ENCODE results near the gene FBXW7. TPM values are rescaled to one million over a fixed set of nuclear protein-coding genes. Genes with fewer than 3 reads are reported as not detected.

The FBXW7 gene
- total RNA-seq, 1 donor, result 366 TPM

GRCh38 chr4:152327606-152328453, 208.1 kb downstream of the FBXW7 start:
- Histone ChIP-seq H3K4me1 (ENCODE audit: insufficient read depth, low read length) (no peaks in the 10 kb centered on the region), H3K9me3 (ENCODE audit: low read depth, low read length) (no peaks in the 10 kb centered on the region), H3K27me3 (ENCODE audit: insufficient read depth, low read length) (no peaks in the 10 kb centered on the region), H3K4me3 (ENCODE audit: low read length) (no peak overlapping the region)

- Histone ChIP-seq H3K4me3 (ENCODE audit: low read length) (no peak overlapping the region), H3K4me1 (ENCODE audit: insufficient read depth, low read length) (no peaks in the 10 kb centered on the region), H3K27me3 (ENCODE audit: insufficient read depth, low read length) (no peaks in the 10 kb centered on the region), H3K9me3 (ENCODE audit: low read depth, low read length) (no peaks in the 10 kb centered on the region)
Measured at GRCh38 chr4:152325831-152326230, 210.1 kb downstream of the FBXW7 start.

- Histone ChIP-seq H3K4me1 (ENCODE audit: insufficient read depth, low read length) (no peaks in the 10 kb centered on the region), H3K4me3 (ENCODE audit: low read length) (no peak overlapping the region), H3K9me3 (ENCODE audit: low read depth, low read length) (no peaks in the 10 kb centered on the region), H3K27me3 (ENCODE audit: insufficient read depth, low read length) (no peaks in the 10 kb centered on the region)
Measured at GRCh38 chr4:152323221-152323620, 212.7 kb downstream of the FBXW7 start.

DNA sequence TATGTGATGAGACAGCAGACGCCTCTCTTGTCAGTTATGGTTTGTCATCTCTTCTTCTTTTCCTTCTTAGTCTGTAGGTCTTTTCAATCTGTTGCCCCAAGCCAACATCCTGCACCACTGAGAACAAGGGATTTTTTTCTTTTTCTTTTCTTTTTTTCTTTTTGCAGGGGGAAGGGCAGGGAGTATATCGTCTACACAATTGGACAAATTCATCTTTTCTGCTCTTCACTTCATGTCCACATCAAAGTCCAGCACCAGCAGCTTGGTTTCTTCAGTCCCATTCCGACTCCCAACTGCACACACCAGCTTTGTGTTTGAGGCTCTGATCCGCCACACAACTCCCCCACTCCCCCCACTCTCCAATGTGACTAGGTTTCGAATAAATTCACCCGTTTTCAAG, 213.2 kb downstream of the FBXW7 start:
- Histone ChIP-seq H3K4me1 (ENCODE audit: insufficient read depth, low read length) (no peaks in the 10 kb centered on the region), H3K27me3 (ENCODE audit: insufficient read depth, low read length) (no peaks in the 10 kb centered on the region), H3K9me3 (ENCODE audit: low read depth, low read length) (no peaks in the 10 kb centered on the region)

GRCh38 chr4:152321923-152322322, 214.0 kb downstream of the FBXW7 start:
- H3K4me1 ChIP-seq (ENCODE audit: insufficient read depth, low read length), result no peaks in the 10 kb centered on the region
- H3K27me3 ChIP-seq (ENCODE audit: insufficient read depth, low read length), result no peaks in the 10 kb centered on the region
- H3K4me3 ChIP-seq (ENCODE audit: low read length), result no peak overlapping the region
- no peaks in the 10 kb centered on the region for H3K9me3 ChIP-seq (ENCODE audit: low read depth, low read length)

More for the DNA sequence above, 213.2 kb downstream of the FBXW7 start:
- H3K4me3 ChIP-seq (ENCODE audit: low read length), result no peak overlapping the region

DNA sequence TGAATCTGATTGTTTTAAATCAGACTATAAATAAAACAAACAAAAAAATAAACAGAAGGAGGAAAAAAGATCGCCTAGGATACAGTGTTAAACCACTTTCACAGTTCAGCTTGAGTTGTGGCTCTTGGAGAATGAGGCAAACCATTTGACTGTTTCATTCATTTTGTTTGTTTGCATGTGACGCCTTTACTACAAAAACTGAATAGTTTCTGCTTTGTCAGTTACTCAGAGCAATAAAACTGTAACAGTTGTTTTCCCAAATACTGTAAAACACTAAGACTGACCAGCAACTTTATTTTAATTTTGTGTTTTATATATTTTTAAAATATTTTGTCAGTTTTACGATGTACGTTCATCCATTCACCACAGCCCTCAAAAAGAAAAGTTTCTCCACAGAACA, 214.5 kb downstream of the FBXW7 start:
- Histone ChIP-seq H3K9me3 (ENCODE audit: low read depth, low read length) (no peaks in the 10 kb centered on the region), H3K4me3 (ENCODE audit: low read length) (no peak overlapping the region), H3K4me1 (ENCODE audit: insufficient read depth, low read length) (no peaks in the 10 kb centered on the region), H3K27me3 (ENCODE audit: insufficient read depth, low read length) (no peaks in the 10 kb centered on the region)

- H3K9me3 ChIP-seq (ENCODE audit: low read depth, low read length), result no peaks in the 10 kb centered on the region
- H3K4me3 ChIP-seq (ENCODE audit: low read length), result no peak overlapping the region
- H3K27me3 ChIP-seq (ENCODE audit: insufficient read depth, low read length), result no peaks in the 10 kb centered on the region
- no peaks in the 10 kb centered on the region for H3K4me1 ChIP-seq (ENCODE audit: insufficient read depth, low read length)
Measured at GRCh38 chr4:152316969-152317368, 218.9 kb downstream of the FBXW7 start.

DNA sequence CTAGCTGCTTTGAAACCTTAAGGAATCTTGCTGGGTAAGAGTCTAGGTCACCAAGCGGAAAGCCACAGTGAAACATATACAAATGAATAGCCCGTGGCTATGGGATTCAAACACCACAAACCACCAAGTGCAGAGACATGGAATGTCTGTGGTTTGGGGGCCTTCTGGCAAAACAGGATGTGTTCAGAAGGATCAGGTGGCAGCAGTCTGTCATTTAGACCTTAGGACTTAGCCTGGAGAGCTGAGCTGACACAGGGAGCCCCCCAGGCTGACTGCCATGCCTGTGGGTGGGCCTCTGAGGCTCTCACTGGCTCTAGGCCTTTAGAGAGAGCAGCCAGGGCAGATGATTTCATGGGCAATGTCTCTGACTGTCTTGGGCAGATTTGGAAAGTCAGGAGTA, 225.6 kb downstream of the FBXW7 start:
- H3K4me1 ChIP-seq (ENCODE audit: insufficient read depth, low read length), result no peaks in the 10 kb centered on the region
- H3K27me3 ChIP-seq (ENCODE audit: insufficient read depth, low read length), result no peaks in the 10 kb centered on the region
- no peaks in the 10 kb centered on the region for H3K9me3 ChIP-seq (ENCODE audit: low read depth, low read length)
- no peak overlapping the region for H3K4me3 ChIP-seq (ENCODE audit: low read length)

DNA sequence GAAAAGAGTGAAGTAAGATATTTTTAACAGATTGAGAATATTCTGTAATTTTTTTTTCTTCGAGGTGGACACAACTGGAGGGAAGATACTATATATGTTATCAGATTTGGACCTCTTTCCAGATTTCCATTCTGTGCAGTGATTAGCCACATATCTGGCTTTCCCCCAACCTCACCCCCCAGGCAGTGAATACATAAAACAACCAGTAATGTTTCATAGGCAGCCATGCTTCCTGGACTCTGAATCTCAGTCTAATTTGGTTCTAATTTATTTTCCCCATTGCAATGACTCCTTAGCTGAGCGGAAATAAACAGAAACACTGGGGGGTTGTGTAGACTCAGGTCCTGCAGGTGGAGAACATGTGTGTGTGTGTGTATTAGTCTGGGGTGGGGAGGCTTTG, 226.5 kb downstream of the FBXW7 start:
- H3K4me1 ChIP-seq (ENCODE audit: insufficient read depth, low read length), result no peaks in the 10 kb centered on the region
- no peak overlapping the region for H3K4me3 ChIP-seq (ENCODE audit: low read length)
- H3K27me3 ChIP-seq (ENCODE audit: insufficient read depth, low read length), result no peaks in the 10 kb centered on the region
- no peaks in the 10 kb centered on the region for H3K9me3 ChIP-seq (ENCODE audit: low read depth, low read length)

DNA sequence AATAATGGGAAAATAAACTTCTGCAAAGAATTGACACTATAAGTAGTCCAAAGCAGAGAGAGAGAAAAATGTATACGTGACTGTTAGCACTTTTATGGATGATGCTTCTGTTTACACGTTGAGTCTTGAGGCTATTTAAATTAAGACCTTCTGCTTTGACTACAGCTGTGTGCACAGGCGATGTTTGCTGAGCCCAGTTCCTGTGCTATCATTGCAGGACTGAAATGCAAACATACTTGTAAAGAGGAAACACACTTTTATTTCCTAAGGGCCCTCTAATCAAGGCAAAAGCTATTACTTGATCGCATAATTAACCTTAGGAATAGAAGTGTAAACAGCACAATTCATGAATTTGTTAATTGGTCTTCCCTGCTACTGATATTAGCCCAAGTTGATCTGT, 226.9 kb downstream of the FBXW7 start:
- Histone ChIP-seq H3K27me3 (ENCODE audit: insufficient read depth, low read length) (no peaks in the 10 kb centered on the region), H3K9me3 (ENCODE audit: low read depth, low read length) (no peaks in the 10 kb centered on the region), H3K4me3 (ENCODE audit: low read length) (no peak overlapping the region), H3K4me1 (ENCODE audit: insufficient read depth, low read length) (no peaks in the 10 kb centered on the region)

- H3K27me3 ChIP-seq (ENCODE audit: insufficient read depth, low read length), result no peaks in the 10 kb centered on the region
- no peaks in the 10 kb centered on the region for H3K4me1 ChIP-seq (ENCODE audit: insufficient read depth, low read length)
- H3K4me3 ChIP-seq (ENCODE audit: low read length), result no peak overlapping the region
- no peaks in the 10 kb centered on the region for H3K9me3 ChIP-seq (ENCODE audit: low read depth, low read length)
Measured at GRCh38 chr4:152307669-152308068, 228.2 kb downstream of the FBXW7 start.

GRCh38 chr4:152306541-152306940, 229.4 kb downstream of the FBXW7 start:
- Histone ChIP-seq H3K9me3 (ENCODE audit: low read depth, low read length) (no peaks in the 10 kb centered on the region), H3K27me3 (ENCODE audit: insufficient read depth, low read length) (no peaks in the 10 kb centered on the region), H3K4me1 (ENCODE audit: insufficient read depth, low read length) (no peaks in the 10 kb centered on the region), H3K4me3 (ENCODE audit: low read length) (no peak overlapping the region)

- no peaks in the 10 kb centered on the region for H3K9me3 ChIP-seq (ENCODE audit: low read depth, low read length)
- H3K4me3 ChIP-seq (ENCODE audit: low read length), result no peak overlapping the region
- no peaks in the 10 kb centered on the region for H3K4me1 ChIP-seq (ENCODE audit: insufficient read depth, low read length)
- H3K27me3 ChIP-seq (ENCODE audit: insufficient read depth, low read length), result no peaks in the 10 kb centered on the region
Measured at GRCh38 chr4:152304220-152304619, 231.7 kb downstream of the FBXW7 start.

- Histone ChIP-seq H3K9me3 (ENCODE audit: low read depth, low read length) (no peaks in the 10 kb centered on the region), H3K4me1 (ENCODE audit: insufficient read depth, low read length) (no peaks in the 10 kb centered on the region), H3K4me3 (ENCODE audit: low read length) (no peak overlapping the region), H3K27me3 (ENCODE audit: insufficient read depth, low read length) (no peaks in the 10 kb centered on the region)
Measured at GRCh38 chr4:152301381-152301780, 234.5 kb downstream of the FBXW7 start.

DNA sequence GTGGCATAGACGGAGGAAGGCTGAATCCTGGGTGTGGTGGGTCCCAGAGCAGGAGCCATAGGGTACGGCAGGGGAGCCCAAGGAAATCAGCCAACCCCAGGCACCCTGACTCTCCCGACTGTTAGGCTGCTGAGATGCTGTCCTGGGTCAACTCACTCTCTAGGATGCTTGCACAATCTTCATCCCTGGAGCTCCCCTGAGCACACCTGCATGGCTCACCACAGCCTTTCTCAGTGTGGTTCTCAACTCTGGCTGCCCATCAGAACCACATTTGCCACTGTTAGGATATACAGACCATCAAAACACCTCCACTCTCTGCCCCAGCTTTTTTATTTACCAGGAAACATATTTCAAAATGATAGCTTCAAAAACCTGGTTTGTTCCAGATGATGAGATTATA, 236.3 kb downstream of the FBXW7 start:
- no peak overlapping the region for H3K4me3 ChIP-seq (ENCODE audit: low read length)
- no peaks in the 10 kb centered on the region for H3K27me3 ChIP-seq (ENCODE audit: insufficient read depth, low read length)
- no peaks in the 10 kb centered on the region for H3K4me1 ChIP-seq (ENCODE audit: insufficient read depth, low read length)
- no peaks in the 10 kb centered on the region for H3K9me3 ChIP-seq (ENCODE audit: low read depth, low read length)

- Histone ChIP-seq H3K27me3 (ENCODE audit: insufficient read depth, low read length) (no peaks in the 10 kb centered on the region), H3K9me3 (ENCODE audit: low read depth, low read length) (no peaks in the 10 kb centered on the region), H3K4me1 (ENCODE audit: insufficient read depth, low read length) (no peaks in the 10 kb centered on the region), H3K4me3 (ENCODE audit: low read length) (no peak overlapping the region)
Measured at GRCh38 chr4:152296386-152296785, 239.5 kb downstream of the FBXW7 start.
